HL-60 (cell line): ENCODE measurements around the gene CCNE1.

ENCODE experiments used
- CTCF ChIP-seq: IDR thresholded peaks from one replicate; pipeline ENCODE4 v1.5.1; 2011; ENCODE audit warnings: low read length, control low read depth, inconsistent platforms; ENCODE audit not compliant: insufficient read depth
- POLR2AphosphoS5 ChIP-seq: IDR thresholded peaks from 2 replicates; pipeline ENCODE4 v1.6.1; 2012; ENCODE audit warnings: low read depth

- TF ChIP-seq CTCF (no peak), POLR2AphosphoS5 (no peak)
These were observed 41.8 kb upstream of the CCNE1 start for GRCh38 chr19:29769997-29770396.
